Measurements from ENCODE around the gene PLCXD3.

- TF ChIP-seq POLR2AphosphoS5 (IDR thresholded peaks at IDR 0.05; ENCODE audit: borderline replicate concordance, low read depth, low read length), result no peak
- no peak for TF ChIP-seq EZH2 (IDR thresholded peaks at IDR 0.05)
- TF ChIP-seq FOXP2 (optimal IDR thresholded peaks at IDR 0.05; ENCODE audit: control extremely low read depth, extremely low read length, insufficient read depth), result no peak
Observed at GRCh38 chr5:41420492-41421067, 89.8 kb downstream of the PLCXD3 start.

Measured in SK-N-MC (cell line).